ELF-1 (cell line): ENCODE results near the gene NPDC1.
"Not testable (repeated sequence)": the region's sequence is repeated elsewhere in the genome, so short reads cannot be mapped to it uniquely, and the experiment has no call there.

Experiments used
- DNase-seq: peaks from one replicate; pipeline ENCODE4 v3.0.0-alpha.2; 2016; ENCODE audit warnings: low read depth, low spot score

Gene NPDC1

GRCh38 chr9:137040568-137040967 lies 5.4 kb downstream of the NPDC1 start:
- no peak for DNase-seq

GRCh38 chr9:137039611-137040366 lies 6.2 kb downstream of the NPDC1 start:
- no peak for DNase-seq

DNA sequence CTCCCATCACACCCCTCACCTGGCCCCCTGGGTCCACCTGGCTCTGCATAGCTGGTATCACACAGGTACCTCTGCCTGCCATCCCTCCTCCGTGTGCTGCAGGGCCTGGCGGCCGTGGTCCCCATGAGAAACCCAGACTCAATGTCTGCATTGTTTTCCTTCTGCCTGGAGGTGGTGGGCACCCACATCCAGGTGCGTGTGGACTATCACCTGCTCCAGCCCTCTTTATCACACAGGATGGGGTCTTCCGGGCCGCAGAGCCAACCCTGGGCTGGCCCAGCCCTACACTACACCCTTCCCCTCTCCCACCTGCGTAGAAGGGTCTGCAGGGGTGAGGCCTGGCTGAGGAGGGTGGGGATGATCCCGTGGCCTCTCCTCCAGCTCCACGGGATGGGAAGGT lies 7.1 kb downstream of the NPDC1 start:
- no peak for DNase-seq

DNA sequence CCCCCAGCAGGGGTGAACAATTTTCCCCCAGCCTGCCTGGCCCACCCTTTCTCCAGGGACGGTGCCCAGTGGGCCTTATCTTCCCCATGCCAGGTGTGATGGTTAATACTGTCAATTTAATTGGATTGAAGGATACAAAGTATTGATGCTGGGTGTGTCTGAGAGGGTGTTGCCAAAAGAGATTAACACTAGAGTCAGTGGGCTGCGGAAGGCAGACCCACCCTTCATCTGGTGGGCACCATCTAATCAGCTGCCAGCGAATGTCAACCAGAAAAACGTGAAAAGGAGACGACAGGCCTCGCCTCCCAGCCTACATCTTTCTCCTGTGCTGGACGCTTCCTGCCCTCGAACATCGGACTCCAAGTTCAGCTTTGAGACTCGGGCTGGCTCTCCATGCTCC lies 8.5 kb downstream of the NPDC1 start:
- no peak for DNase-seq

GRCh38 chr9:137037035-137037434 lies 8.9 kb downstream of the NPDC1 start:
- DNase-seq, result no peak

DNA sequence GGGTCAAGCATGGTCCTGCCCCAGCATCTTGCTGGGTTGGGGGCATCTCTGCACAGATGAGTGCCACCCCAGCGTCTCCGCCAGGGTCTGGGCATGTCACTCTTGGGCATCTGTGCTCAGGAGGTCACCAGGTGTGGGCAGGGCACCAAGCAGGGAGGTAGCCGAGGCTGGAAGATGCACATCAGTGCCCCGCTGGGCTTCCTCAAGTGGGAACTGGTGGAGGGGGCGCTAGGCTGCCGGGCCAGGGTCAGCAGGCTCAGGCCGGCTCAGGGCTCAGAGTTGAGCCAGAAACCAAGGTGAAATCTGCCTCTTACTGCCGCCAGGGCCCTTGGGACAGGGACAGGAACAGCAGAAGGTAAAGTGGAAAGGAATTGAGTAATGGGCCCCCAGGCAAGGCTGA lies 10.0 kb downstream of the NPDC1 start:
- DNase-seq, result no peak

- no peak for DNase-seq
Observed at GRCh38 chr9:137035507-137035834, 10.5 kb downstream of the NPDC1 start.

DNA sequence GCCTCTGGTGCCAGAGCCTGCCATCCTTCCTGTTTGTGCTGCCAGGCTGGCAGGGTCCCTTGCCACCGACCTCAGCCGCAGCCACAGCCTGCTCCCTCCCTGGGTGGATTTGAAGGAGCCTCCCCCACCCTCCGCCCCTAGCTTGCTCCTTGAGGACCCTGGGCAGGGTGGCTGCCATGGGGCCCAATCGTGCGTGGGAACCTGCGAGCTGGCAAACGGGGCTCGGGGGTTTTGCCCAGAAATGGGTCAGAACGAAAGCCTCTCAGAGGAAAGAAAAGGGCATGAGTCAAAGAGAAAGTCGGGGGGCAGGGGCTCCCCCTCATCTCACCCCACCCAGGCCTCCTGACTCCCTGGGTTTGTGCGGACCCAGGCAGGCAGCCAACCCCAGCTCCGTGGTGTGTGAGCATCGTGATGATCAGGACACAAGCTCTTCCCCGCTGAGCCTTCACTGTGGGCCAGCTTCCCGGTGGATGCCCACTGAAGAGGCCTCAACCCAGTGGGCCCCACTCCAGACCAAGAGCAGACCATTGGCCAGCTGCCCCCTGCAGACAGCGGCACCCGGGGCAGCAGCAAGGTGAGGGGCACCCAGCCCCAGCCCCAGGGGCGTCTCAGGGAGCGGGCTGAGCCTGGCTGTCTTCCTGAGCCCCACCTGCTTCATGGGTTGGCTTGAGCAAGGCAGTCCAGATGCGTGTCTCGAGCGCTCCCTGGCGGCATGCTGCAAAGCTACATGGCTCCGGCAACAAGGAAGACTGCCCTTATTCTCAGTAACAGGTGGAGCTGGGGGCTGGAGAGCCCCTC lies 11.1 kb downstream of the NPDC1 start:
- DNase-seq, result peak; percentile 88

DNA sequence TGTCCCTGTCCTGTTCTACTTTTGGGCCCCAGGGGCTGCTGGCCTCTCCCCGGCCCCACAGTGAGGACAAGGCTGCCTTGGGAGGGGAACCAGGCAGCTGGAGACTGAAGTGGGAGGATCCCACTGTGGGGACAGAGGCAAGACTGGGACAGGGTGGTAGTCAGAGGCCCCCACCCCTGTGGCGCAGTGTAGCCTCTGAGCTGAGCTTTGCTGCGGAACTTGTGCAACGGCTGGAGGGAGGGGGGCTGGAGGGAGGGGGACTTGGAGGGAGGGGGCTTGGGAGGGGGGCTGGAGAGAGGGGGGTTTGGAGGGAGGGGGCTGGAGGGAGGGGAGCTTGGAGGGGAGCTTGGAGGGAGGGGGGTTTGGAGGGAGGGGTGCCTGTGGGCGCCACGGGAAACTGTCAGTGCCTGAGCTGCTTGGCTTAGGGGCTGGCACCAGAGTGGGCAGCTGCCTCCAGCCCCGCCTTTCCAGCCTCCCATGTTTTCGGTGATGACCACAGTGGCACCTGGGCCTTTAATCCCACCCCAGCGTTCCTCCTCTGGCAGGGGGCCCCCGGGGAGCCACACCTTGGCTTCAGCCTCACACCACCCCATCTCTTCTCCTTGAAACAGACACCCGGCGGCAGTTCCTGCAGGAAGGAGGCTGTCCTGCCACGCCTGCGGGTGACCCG lies 11.8 kb downstream of the NPDC1 start:
- no peak for DNase-seq

- not testable (repeated sequence) for DNase-seq
Observed at GRCh38 chr9:137033481-137033880, 12.5 kb downstream of the NPDC1 start.

GRCh38 chr9:137032858-137033257 lies 13.1 kb downstream of the NPDC1 start:
- no peak for DNase-seq

DNA sequence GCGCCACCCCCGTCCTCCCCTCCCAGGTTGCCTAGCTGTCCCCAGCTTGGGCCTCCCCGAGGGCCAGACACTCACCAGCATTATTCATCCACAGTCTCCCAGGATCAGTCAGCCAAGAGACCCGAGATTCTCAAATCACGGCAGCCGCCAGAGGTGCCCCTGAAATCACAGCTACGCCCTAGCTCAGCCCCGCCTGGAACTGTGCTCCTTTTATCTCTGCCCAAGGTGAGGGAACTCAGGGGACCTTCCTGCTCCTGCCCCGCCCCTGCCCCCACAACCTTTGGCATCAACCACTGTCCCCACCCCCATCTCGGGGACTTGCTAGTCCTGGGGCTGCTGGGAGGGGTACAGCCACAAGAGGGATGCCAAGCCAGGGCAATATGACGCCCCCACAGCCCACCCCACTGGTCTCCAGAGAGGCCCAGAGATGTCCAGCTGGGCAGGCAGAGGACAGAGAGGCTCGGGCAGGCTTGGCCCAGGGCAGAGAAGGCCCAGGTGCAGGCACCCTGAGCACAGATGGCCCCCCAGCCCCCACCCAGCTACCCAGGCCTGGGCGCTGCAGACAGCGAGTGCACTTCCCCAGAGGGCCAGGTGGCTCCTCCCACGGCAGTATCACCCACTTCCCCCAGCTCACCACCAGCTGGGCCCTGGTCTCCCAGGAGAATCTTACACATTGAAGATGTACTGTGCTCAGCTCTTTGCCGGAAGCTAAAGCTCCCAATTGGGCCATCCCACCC lies 13.9 kb downstream of the NPDC1 start, which contains the start of gene FUT7:
Gene FUT7, minus strand, starts transcription at position 185 of the 737 bp plus-strand sequence. Its CDS starts 97 bp downstream, at position 88.
- DNase-seq, result no peak

DNA sequence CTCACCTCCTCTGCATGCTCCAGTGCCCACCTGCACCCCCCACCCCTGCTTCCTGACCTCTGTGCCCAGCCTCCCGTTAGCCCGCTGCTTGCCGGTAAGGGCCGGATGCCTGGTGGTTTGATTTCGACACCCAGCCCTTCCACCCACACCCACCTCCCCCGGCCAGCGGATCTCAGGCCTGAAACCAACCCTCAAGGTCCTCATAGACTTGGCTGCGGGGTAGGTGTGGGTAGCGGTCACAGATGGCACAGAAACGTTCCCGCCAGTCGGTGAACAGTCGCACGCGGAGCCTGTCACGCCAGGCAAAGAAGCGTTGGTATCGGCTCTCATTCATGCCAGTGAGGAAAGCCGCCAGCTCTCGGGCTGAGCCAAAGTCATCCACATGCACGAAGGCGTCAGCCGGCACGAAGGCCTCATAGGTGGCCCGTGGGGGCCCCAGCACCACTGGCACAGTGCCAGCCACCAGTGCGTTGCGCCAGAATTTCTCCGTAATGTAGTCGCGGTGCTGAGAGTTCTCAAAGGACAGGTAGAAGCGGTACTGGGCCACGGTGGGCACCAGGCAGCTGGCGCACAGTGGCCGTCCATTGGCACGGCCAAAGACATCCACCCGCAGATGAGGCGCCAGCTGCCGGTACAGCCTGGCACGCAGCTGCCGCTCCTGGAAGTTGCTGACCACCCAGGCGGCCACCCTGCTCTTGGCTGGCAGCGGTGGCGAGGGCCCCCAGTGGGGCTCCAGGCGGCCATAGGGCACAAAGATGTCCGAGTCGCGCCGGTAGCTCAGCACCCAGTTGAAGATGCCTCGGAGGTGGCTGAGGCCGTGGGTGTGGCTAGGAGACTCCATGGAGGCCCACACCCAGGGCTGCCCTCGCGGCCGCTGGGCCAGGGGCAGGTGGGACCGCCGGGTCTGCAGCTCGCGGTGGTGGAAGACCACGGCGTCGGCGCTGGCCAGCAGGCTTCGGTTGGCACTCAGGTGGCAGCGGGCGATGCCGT lies 15.1 kb downstream of the NPDC1 start:
- no peak for DNase-seq

- no peak for DNase-seq
Observed at GRCh38 chr9:137030006-137030405, 16.0 kb downstream of the NPDC1 start.

DNA sequence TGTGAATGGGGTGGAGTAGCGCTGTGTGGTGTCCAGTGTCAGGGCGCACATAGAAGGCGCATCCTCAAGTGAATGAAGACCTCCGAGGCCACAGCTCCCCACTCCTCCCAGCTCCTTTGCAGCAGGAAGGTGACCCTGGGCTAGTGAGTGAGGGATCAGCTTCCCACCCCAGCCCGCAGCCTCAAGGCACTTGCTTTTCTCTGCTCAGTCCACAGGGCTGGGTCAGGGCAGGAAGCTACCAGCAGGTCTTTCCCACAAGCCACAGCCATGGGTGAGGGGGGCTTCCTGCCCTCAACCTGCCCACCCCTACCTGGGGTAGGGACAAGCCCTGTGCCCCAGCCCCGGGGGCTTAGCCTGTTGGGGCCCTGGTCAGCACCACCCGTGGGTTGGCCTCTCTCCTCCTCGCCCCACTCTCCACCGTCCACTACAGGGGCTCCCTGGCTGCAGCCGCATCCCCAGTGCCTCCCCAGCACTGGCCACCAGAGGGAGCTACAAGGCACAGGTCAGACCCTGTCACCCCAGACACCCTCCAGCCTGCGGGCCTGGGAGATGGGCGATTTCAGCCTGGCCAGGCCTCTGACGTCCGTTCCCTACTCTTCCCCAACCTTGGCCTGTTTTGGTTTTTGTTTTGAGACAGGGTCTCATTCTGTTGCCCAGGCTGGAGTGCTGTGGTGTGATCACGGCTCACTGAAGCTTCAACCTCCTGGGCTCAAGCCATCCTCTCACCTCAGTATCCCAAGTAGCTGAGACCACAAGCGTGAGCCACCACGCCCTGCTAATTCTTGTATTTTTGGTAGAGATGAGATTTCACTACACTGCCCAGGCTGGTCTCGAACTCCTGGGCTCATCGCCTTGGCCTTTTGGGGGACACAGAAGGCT lies 16.7 kb downstream of the NPDC1 start:
- peak; percentile 84 for DNase-seq

DNA sequence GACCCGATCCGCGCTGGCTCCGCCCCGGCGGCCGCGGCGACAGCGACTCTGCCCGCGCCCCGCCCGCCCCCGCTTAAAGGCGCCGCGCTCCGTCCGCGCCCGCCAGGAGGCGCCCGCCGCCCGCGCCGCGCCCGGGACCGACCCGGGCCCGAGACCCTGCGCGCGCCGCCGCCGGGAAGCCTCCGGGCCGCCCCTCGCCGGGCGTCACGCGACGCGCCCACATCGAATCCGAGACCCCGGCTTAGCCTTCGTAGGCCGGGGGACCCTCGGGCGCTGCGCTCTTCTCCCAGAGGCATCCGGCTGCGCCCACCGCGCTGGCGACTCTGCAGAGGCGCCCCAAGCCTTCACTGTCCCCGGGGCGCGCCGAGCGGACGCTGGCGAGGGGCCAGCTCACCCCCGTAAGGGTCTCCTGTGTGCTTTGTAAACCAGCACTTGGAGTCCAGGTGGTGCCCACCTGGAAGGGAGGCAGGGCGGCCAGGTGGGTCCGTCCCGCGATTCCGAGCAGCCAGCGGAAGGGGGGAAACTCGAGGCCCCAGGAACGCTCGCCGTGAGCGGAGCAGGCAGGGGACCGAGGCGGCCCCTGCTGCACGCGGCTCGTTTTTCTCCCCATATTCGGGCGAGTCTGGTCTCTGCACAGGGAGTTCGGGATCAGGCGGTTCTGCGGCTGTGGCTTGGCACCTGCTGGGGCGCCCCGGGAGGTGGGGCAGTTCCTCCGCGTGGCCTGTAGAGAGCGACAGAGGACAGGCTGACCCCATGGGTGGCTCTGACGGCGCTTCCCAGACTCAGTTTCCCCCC lies 17.5 kb downstream of the NPDC1 start:
- peak; percentile 31 for DNase-seq

DNA sequence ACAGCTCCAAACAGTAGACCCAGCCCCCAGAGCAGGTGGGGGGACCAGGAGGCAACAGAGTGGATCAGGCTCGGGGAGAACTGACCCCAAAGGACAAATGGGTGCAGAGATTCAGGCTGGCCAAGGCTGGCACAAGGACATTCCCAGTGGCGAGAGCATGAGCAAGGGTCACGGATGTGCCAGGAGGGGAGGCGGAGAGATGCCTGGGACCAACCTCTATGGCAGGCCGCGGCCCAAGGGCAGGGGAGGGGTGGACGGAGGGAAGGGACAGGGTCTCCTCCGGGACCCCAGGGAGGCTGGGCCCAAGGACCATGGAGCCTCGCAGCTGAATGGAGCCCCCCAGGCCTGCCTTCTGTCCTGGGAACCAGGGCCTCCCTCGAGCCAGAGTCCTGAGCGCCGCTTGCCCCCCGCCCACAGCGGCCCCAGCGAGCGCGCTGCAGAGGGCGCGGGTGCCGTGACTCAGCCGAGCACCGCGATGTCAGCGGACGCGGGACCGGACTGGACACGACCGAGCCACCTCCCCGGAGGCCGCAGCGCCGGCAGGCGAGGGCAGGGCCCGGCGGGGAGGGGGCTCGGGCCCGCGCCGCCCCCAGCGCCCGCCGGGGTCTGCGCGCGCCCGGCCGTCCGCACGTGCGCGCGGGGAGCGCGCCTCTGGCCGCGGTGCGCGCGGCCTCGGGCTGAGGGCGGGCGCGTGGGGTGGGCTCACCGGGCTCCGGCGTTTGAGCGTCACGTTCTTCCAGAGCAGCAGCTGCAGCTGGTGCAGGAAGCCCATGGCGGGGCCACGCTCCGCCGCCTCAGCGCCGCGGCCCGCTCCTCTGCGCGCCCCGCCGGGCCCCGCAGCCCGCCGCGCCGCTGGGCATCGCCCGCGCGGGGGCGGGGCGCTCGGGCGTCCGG lies 18.4 kb downstream of the NPDC1 start, which contains the start of gene ABCA2:
Gene ABCA2, minus strand, starts transcription at position 869 of the 894 bp plus-strand sequence. Its CDS starts 97 bp downstream, at position 772.
- DNase-seq, result no peak

- DNase-seq, result no peak
Observed at GRCh38 chr9:137026828-137027227, 19.1 kb downstream of the NPDC1 start.
